ENCODE measurements around the gene GARNL3. TPM values are rescaled to one million over a fixed set of nuclear protein-coding genes. Genes with fewer than 3 reads are reported as not detected.

GARNL3 gene
- total and polyA plus RNA-seq, 2 of the 13 experiments (the other 11 are each of a cell fraction or from before 2014, with no cell fraction given) = 3.9 to 11.0 TPM

- no peak for TF ChIP-seq ZBTB49 (CRISPR knock-in tag; IDR thresholded peaks at IDR 0.05; ENCODE audit: borderline replicate concordance)
- TF ChIP-seq, protein P1, sequence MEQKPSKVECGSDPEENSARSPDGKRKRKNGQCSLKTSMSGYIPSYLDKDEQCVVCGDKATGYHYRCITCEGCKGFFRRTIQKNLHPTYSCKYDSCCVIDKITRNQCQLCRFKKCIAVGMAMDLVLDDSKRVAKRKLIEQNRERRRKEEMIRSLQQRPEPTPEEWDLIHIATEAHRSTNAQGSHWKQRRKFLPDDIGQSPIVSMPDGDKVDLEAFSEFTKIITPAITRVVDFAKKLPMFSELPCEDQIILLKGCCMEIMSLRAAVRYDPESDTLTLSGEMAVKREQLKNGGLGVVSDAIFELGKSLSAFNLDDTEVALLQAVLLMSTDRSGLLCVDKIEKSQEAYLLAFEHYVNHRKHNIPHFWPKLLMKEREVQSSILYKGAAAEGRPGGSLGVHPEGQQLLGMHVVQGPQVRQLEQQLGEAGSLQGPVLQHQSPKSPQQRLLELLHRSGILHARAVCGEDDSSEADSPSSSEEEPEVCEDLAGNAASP (CRISPR knock-in tag; IDR thresholded peaks at IDR 0.05; ENCODE audit: borderline replicate concordance) = peak; percentile 82
- TF ChIP-seq, protein P2, sequence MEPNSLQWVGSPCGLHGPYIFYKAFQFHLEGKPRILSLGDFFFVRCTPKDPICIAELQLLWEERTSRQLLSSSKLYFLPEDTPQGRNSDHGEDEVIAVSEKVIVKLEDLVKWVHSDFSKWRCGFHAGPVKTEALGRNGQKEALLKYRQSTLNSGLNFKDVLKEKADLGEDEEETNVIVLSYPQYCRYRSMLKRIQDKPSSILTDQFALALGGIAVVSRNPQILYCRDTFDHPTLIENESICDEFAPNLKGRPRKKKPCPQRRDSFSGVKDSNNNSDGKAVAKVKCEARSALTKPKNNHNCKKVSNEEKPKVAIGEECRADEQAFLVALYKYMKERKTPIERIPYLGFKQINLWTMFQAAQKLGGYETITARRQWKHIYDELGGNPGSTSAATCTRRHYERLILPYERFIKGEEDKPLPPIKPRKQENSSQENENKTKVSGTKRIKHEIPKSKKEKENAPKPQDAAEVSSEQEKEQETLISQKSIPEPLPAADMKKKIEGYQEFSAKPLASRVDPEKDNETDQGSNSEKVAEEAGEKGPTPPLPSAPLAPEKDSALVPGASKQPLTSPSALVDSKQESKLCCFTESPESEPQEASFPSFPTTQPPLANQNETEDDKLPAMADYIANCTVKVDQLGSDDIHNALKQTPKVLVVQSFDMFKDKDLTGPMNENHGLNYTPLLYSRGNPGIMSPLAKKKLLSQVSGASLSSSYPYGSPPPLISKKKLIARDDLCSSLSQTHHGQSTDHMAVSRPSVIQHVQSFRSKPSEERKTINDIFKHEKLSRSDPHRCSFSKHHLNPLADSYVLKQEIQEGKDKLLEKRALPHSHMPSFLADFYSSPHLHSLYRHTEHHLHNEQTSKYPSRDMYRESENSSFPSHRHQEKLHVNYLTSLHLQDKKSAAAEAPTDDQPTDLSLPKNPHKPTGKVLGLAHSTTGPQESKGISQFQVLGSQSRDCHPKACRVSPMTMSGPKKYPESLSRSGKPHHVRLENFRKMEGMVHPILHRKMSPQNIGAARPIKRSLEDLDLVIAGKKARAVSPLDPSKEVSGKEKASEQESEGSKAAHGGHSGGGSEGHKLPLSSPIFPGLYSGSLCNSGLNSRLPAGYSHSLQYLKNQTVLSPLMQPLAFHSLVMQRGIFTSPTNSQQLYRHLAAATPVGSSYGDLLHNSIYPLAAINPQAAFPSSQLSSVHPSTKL (CRISPR knock-in tag; IDR thresholded peaks at IDR 0.05) = peak; percentile 95
- TF ChIP-seq, protein P3, sequence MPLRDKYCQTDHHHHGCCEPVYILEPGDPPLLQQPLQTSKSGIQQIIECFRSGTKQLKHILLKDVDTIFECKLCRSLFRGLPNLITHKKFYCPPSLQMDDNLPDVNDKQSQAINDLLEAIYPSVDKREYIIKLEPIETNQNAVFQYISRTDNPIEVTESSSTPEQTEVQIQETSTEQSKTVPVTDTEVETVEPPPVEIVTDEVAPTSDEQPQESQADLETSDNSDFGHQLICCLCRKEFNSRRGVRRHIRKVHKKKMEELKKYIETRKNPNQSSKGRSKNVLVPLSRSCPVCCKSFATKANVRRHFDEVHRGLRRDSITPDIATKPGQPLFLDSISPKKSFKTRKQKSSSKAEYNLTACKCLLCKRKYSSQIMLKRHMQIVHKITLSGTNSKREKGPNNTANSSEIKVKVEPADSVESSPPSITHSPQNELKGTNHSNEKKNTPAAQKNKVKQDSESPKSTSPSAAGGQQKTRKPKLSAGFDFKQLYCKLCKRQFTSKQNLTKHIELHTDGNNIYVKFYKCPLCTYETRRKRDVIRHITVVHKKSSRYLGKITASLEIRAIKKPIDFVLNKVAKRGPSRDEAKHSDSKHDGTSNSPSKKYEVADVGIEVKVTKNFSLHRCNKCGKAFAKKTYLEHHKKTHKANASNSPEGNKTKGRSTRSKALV (CRISPR knock-in tag; IDR thresholded peaks at IDR 0.05) = no peak
- TF ChIP-seq GTF2F1 (IDR thresholded peaks at IDR 0.05; ENCODE audit: low read length) = no peak
- TF ChIP-seq GATA4 (IDR thresholded peaks at IDR 0.05; ENCODE audit: borderline replicate concordance, low read depth) = peak; percentile 76
- no peak for TF ChIP-seq HINFP (CRISPR knock-in tag; IDR thresholded peaks at IDR 0.05; ENCODE audit: low read depth)
- no peak for TF ChIP-seq MNT (IDR thresholded peaks at IDR 0.05)
- TF ChIP-seq NFKBIZ (CRISPR knock-in tag; IDR thresholded peaks at IDR 0.05) = peak; percentile 78; the same call in 1 of the 2 replicates
- TF ChIP-seq ZNF547 (CRISPR knock-in tag; IDR thresholded peaks at IDR 0.05) = no peak
- no peak for TF ChIP-seq GPBP1L1 (CRISPR knock-in tag; IDR thresholded peaks at IDR 0.05)
- no peak; the same call in none of the 2 replicates for TF ChIP-seq SNAI1 (CRISPR knock-in tag; IDR thresholded peaks at IDR 0.05; ENCODE audit: borderline replicate concordance)
- TF ChIP-seq ZNF639 (CRISPR knock-in tag; conservative IDR thresholded peaks at IDR 0.05) = no peak
These were observed 126.0 kb downstream of the GARNL3 start (continued) for GRCh38 chr9:127390563-127390962.
